Posterior vena cava (tissue), 2 donors: ENCODE data around the gene CLDN6. TPM values are rescaled to one million over a fixed set of nuclear protein-coding genes. Genes with fewer than 3 reads are reported as not detected.

Experiments
- DNase-seq: peaks from one replicate; pipeline ENCODE4 v3.0.0-alpha.2; 2020; ENCODE audit warnings: low spot score
- intact Hi-C, 2 donors: fragments of 100-400 bp; cut with DNase I; formaldehyde crosslinking; loops; one replicate each; pipeline versions ENCODE4 v1.14.1 to v1.14.2; 2022 to 2023
- total RNA-seq, 2 donors: library from RNA; stranded (reverse); fragmentation: NEBNext Ultra II Directional; extraction: Animal tissue kit (Norgen Biotek cat#: 25700); gene quantifications; one replicate each; pipeline ENCODE4 v1.2.1, GENCODE V29; 2021
- donor health status: DM: yes; HTN: yes; CAD: no.
- donor health status: DM: yes; HTN: yes; CAD: no.

Gene CLDN6
- total RNA-seq, 2 donors from 2014 or later, result not detected

DNA sequence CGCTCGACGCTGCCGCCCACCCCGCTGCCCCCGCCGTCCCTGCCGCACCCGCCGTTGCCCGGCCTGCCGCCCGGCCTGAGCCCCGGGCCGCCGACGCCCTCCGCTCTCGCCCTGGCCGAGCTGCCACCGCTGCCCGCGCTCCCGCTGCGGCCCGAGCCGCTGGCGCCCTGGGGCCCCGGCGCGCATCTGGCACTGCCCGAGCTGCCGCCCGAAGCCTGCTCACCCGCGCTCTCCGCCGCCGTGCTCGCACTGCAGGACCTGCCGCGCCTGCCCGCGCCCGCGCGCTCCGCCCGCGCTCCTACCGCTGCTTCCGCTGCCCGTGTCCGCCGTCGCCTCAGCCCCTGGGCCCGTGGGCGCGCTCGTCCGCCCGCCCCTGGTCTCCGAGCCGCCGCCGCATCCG is 13.7 kb downstream of the CLDN6 start:
- no peak for DNase-seq
- intact Hi-C loops, result no loop called here

DNA sequence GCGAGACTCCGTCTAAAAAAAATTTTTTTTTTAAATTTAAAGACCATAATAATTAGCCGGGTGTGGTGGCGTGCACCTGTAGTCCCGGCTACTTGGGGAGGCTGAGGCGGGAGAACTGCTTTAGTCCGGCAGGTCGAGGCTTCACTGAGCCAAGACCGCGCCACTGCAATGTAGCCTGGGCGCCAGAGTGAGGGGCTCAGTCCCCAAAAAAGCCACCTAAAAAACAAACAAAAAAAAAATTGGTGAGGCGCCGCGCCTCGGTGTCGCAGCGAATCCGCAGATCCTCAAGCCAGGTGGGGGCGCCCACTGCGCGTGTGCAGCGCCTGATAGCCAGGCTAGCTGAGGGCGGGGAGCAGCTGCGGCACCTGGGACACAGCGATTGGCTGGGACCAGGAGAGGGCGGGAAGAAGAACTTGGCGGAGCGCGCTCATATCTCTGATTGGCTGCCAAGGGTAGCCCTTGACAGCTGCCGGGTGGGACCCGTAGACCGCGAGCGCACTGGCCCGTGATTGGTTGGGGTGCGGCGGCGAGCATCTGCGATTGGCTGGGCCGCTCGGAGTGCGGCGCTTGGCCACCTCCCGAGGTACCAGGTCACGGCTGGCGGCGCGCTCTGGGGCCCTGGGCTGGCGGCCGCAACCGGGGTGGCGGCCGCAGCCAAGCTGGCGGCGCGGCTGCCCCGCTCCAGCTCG is 14.3 kb downstream of the CLDN6 start:
- intact Hi-C loops, result no loop called here
- DNase-seq, result peak; percentile 98

DNA sequence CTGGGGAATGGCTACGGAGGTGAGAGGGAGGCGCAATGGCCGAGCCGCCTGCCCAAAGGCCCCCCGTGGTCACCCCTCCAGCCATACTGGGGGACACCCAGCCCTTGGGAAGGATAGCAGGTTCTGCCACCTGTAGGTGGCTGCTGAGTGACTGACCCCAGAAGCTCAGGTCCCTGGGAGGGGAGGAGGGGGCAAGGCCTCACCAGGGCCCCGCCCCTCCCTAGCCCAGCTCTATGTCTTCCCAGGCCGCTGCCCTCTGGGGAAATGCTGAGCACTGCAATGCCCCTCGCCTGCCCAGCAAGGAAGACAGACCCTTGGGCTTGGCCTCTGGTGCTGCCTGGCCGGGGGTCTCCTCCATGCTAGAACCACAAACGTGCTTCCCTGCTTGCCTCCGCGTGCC is 16.7 kb downstream of the CLDN6 start:
- intact Hi-C loops, result no loop called here
- DNase-seq, result no peak

DNA sequence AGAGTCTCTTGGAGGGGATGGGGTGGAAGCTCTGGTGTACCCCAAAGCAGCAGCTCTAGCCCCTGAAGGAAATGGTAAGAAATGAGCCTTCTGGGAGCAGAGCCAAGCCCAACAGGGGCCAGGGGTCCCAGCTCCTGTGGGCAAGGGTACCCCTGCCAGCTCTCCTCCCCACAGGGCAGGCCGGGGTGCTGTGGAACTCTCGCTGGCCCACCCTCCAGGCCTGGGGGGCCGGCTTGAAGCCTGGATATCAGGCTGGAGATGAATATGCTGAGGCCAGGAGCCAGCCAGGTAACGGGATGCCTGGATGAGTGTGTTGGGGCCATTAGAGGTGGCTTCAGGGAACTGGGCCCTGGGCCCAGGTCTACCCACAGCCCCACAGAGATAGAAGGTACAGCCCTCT is 17.4 kb downstream of the CLDN6 start:
- no peak for DNase-seq
- intact Hi-C loops, result no loop called here

GRCh38 chr16:2999929-3000328 is 18.1 kb downstream of the CLDN6 start:
- no peak for DNase-seq
- intact Hi-C loops, result no loop called here

GRCh38 chr16:2996298-2996697 is 21.7 kb downstream of the CLDN6 start:
- intact Hi-C loops, result no loop called here
- DNase-seq, result no peak

DNA sequence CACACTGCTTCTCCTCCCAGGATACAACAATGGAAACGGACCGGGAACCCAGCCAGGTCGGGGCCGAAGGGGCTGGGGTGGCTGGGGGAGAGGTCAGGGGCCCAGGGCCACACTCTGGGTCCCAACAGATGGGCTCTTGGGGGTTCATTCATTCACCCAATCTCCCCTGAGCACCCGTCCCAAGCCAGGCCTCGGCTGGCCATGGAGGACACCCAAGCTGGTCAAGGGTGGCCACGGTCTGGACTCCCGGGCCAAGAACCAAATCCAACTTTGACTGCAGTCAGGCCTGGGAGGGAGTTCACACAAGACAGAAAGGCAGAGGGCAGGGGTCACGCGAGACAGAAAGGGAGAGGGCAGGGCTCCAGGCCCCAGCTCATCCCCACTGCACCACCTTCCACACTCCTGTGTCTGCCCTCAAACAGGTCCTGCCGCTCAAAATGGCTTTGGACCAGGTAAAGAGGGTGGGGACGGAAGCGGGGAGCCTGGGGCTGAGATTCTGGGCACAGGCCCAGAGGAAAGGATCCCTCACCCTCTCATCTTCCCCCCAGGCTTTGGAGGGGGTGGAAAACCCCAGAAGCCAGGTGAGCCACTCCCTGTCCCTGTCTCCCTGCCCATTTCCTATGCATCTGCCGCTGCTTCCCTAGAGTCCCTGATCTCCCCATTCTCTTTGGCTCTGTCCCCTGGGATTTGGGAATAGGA is 25.5 kb downstream of the CLDN6 start:
- DNase-seq, result no peak
- intact Hi-C loops, result no loop called here

DNA sequence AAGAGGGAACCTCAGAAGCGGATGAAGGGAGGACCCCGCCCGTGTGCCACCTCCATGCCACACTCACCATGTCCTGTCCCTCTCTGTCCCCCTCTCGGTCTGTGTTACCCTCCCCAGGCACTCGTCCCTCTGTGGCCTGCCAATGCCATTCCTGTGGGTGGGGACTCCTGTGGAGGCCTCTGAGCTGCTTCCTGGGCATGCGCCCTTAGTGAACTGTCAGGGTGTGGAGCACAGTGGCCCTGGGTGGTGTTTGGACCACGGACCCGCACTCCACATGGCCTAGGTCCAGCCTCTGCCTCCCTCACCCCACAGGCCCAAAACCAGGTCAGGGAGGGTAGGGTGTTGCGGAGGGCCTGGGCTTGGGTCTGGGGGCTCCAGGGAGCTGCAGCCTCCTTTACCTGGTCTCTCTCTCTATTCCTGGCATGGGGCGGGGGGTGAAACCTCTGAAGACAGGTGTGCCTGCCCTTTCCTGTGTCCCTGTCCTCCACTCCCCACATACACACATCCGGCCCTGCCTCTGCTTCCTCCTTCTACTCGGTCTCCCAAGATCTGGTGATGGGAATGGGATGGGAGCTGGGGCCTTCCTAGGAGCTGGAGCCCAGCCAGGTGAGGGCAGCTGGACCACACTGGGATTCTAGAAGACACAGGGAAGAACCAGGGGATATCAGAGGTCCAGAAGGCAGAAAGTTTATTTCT is 26.3 kb downstream of the CLDN6 start:
- no peak for DNase-seq
- intact Hi-C loops, result no loop called here

- intact Hi-C loops, result no loop called here
Observed at GRCh38 chr16:2990891-2991290, 27.1 kb downstream of the CLDN6 start.

GRCh38 chr16:2988590-2989099 is 29.3 kb downstream of the CLDN6 start:
- intact Hi-C loops, result no loop called here
- DNase-seq, result no peak

More at GRCh38 chr16:2990891-2991290, 27.1 kb downstream of the CLDN6 start:
- DNase-seq, result no peak

DNA sequence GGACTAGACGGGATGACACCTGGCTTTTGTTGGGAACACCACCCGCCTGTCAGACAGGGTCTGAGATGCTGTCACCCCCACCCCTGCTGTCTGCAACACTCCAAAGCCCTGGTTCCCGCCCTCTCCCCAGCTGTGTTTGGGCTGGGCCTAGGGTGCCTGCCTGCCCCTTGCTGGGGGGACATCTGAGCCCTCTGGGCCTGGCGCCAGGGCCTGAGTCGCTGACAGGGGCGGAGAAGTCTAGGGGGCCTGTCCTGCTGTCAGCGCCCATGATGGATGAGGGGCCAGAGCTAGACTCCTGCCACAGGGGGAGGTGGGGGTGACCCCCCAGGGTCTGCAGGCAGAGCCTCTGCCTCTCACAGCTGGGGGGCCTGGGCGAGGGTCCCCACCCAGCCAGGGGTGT is 30.1 kb downstream of the CLDN6 start:
- intact Hi-C loops, result no loop called here
- DNase-seq, result no peak

- intact Hi-C loops, result no loop called here
- no peak for DNase-seq
Observed at GRCh38 chr16:2987286-2987685, 30.7 kb downstream of the CLDN6 start.

- intact Hi-C loops, result no loop called here
Observed at GRCh38 chr16:2986623-2987188, 31.3 kb downstream of the CLDN6 start.

DNA sequence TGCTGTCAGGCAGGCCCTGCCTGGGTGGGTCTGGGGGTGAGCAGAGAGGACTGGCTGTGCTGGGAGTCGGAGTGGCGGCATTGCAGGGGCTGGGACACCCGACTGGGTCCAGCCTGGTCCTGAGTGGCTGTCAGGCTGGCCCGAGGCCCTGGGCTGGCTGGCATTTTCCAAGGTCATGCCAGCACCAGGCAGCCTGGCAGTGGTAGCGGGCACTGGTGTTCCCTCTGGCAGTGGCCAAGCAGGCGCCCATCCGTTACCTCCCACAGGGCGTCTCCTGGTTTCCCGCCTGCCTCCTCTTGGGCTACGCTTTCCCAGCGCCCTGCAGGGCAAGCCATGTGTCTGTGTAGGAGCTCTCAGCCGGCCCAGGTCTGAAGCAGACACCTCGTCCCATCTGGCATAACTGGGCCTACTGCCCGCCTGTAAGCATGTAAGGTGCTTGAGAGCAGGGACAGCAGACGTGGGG is 32.1 kb downstream of the CLDN6 start:
- DNase-seq, result no peak
- intact Hi-C loops, result no loop called here

More at GRCh38 chr16:2986623-2987188, 31.3 kb downstream of the CLDN6 start:
- DNase-seq, result no peak

GRCh38 chr16:2985462-2985861 is 32.5 kb downstream of the CLDN6 start:
- intact Hi-C loops, result no loop called here
- DNase-seq, result no peak

DNA sequence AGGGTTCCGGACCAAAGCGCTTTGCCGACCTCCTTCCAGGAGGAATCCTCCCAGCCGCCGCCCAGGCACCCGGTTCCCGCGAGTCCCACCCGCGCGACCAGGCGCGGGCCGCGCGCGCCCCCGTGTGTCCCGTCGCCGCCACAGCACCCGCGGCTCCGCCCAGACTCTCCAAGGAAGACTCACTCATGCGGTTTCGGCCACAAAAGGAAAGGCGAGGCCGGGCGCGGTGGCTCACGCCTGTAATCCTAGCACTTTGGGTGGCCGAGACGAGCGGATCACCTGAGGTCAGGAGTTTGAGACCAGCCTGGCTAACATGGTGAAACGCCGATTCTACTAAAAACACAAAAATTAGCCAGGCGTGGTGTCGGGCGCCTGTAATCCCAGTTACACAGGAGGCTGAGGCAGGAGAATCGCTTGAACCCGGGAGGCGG is 34.3 kb downstream of the CLDN6 start:
- intact Hi-C loops, result loop anchor here in 1 of 2 donors (2.0 kb wide), 1 partner anchor 41 kb away; no protein-coding TSS in a partner anchor
- peak; percentile 94 for DNase-seq

GRCh38 chr16:2982402-2982801 is 35.6 kb downstream of the CLDN6 start:
- intact Hi-C loops, result loop anchor here in 1 of 2 donors (2.0 kb wide), 1 partner anchor 40 kb away; no protein-coding TSS in a partner anchor
- no peak for DNase-seq

DNA sequence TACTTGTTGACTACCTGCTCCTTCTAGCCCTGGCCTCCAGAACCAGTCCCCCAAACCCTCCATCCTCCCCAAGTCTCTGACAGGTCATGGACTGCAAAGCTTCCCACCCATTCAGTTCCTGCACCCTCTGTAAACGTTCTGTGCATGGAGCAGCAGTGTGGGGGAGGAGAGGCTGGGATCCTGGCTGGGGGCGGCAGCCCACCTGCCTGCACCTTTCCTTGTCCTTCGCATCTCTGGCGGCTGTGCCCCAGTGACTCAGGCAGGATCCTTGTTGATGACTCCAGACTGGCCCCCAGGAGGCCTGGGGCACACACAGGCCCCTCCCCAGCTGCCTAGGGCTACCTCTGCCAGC is 36.1 kb downstream of the CLDN6 start:
- intact Hi-C loops, result loop anchor here in 1 of 2 donors (2.0 kb wide), 1 partner anchor 39 kb away; no protein-coding TSS in a partner anchor
- no peak for DNase-seq

- no peak for DNase-seq
- intact Hi-C loops, result no loop called here
Observed at GRCh38 chr16:2981177-2981898, 36.6 kb downstream of the CLDN6 start.
